Measurements from ENCODE around the gene HOPX.

The HOPX gene

GRCh38 chr4:56653461-56654237, 27.4 kb downstream of the HOPX start:
- no peak overlapping the region for H3K27ac ChIP-seq (replicated peaks)
- H3K4me3 ChIP-seq (replicated peaks; ENCODE audit: insufficient read depth, low read length): no peak overlapping the region
- DNase-seq (ENCODE audit: low read depth in 1 of 2, low spot score in 1 of 2): peak; percentile 20 to 40
- peak; percentile 46; the same call in 1 of the 2 replicates for TF ChIP-seq SPI1 (IDR thresholded peaks at IDR 0.05; ENCODE audit: borderline replicate concordance, low read depth)
- TF ChIP-seq CTCF (IDR thresholded peaks at IDR 0.05; ENCODE audit: insufficient read depth, low read length): no peak
- H3K27me3 ChIP-seq (ENCODE audit: insufficient read depth, poor library complexity, severe bottlenecking): peaks cover 37% of the 10 kb centered on the region

- no peak overlapping the region for H3K4me3 ChIP-seq (replicated peaks; ENCODE audit: insufficient read depth, low read length)
- DNase-seq (ENCODE audit: low read depth in 1 of 2, low spot score in 1 of 2): no peak
- H3K27ac ChIP-seq (replicated peaks): no peak overlapping the region
- TF ChIP-seq POLR2AphosphoS5 (IDR thresholded peaks at IDR 0.05; ENCODE audit: low read depth): no peak
- TF ChIP-seq GABPA (IDR thresholded peaks at IDR 0.05; ENCODE audit: low read depth): no peak
- TF ChIP-seq REST (IDR thresholded peaks at IDR 0.05; ENCODE audit: insufficient replicate concordance, low read depth): no peak
- TF ChIP-seq SPI1 (IDR thresholded peaks at IDR 0.05; ENCODE audit: borderline replicate concordance, low read depth): no peak
- no peak for TF ChIP-seq CTCF (IDR thresholded peaks at IDR 0.05; ENCODE audit: insufficient read depth, low read length)
- H3K27me3 ChIP-seq (ENCODE audit: insufficient read depth, poor library complexity, severe bottlenecking): peaks cover 29% of the 10 kb centered on the region
Measured at GRCh38 chr4:56652196-56652595, 28.9 kb downstream of the HOPX start.

GRCh38 chr4:56651056-56651350, 30.1 kb downstream of the HOPX start:
- Histone ChIP-seq H3K27me3 (ENCODE audit: insufficient read depth, poor library complexity, severe bottlenecking) (peaks cover 18% of the 10 kb centered on the region), H3K27ac (replicated peaks) (no peak overlapping the region), H3K4me3 (replicated peaks; ENCODE audit: insufficient read depth, low read length) (no peak overlapping the region)
- no peak for DNase-seq (ENCODE audit: low read depth in 1 of 2, low spot score in 1 of 2)
- TF ChIP-seq CTCF (IDR thresholded peaks at IDR 0.05; ENCODE audit: insufficient read depth, low read length) (no peak), GABPA (IDR thresholded peaks at IDR 0.05; ENCODE audit: low read depth) (no peak), SPI1 (IDR thresholded peaks at IDR 0.05; ENCODE audit: borderline replicate concordance, low read depth) (no peak), REST (IDR thresholded peaks at IDR 0.05; ENCODE audit: insufficient replicate concordance, low read depth) (no peak), POLR2AphosphoS5 (IDR thresholded peaks at IDR 0.05; ENCODE audit: low read depth) (no peak)

Measured in HL-60 (cell line).